H1 (cell line): ENCODE results near the gene TRIM38. TPM values are rescaled to one million over a fixed set of nuclear protein-coding genes. Genes with fewer than 3 reads are reported as not detected.

Source experiments
- CTCF ChIA-PET: fragments of 300-600 bp; sonication (Branson Sonifier 250); formaldehyde crosslinking; loops from one replicate; lab custom pipeline; 2021; ENCODE audit not compliant: partially characterized antibody; lab: Charles Lee
- POLR2A ChIA-PET: fragments of 300-600 bp; sonication (Branson Sonifier 250); formaldehyde crosslinking; loops from one replicate; lab custom pipeline; 2021; ENCODE audit warnings: inconsistent platforms; ENCODE audit not compliant: partially characterized antibody; lab: Charles Lee
- DNase-seq, 2 experiments: peaks; one replicate each; pipeline versions ENCODE4 v3.0.0 to v3.0.0-alpha.2; 2010 to 2022; ENCODE audit warnings: low spot score in 2 of 2, low read depth in 1 of 2, mixed read lengths in 1 of 2
- FAIRE-seq: peaks from 2 replicates; lab custom pipeline; 2011; peaks lifted over from hg19 to GRCh38; lab: Jason Lieb, UNC
- H2AFZ ChIP-seq: 2 replicates; pipeline ENCODE4 v1.8.1; 2012; ENCODE audit warnings: low read length, inconsistent platforms
- H2AK5ac ChIP-seq: 2 replicates; pipeline ENCODE4 v1.6.1; 2013; ENCODE audit warnings: low read depth, low read length
- H2BK120ac ChIP-seq: replicated peaks from 2 replicates; pipeline ENCODE3; 2013; ENCODE audit warnings: low read depth, low read length, inconsistent platforms
- H2BK12ac ChIP-seq: 2 replicates; pipeline ENCODE4 v1.6.1; 2013; ENCODE audit warnings: low read depth, low read length
- H2BK15ac ChIP-seq: 2 replicates; pipeline ENCODE4 v1.6.1; 2013; ENCODE audit warnings: low read length
- H2BK20ac ChIP-seq: 2 replicates; pipeline ENCODE4 v1.6.1; 2013; ENCODE audit warnings: low read length
- H2BK5ac ChIP-seq: 2 replicates; pipeline ENCODE4 v1.6.1; 2013; ENCODE audit warnings: low read depth, low read length
- H3K14ac ChIP-seq: 2 replicates; pipeline ENCODE4 v1.6.1; 2013; ENCODE audit warnings: inconsistent platforms; ENCODE audit not compliant: insufficient read length
- H3K18ac ChIP-seq: 2 replicates; pipeline ENCODE4 v1.6.1; 2013; ENCODE audit warnings: low read length; ENCODE audit errors: extremely low read depth
- H3K23ac ChIP-seq: 2 replicates; pipeline ENCODE4 v1.6.1; 2013; ENCODE audit warnings: inconsistent platforms; ENCODE audit not compliant: insufficient read length
- H3K23me2 ChIP-seq: 2 replicates; pipeline ENCODE4 v1.6.1; 2013; ENCODE audit warnings: low read depth, low read length
- H3K27ac ChIP-seq: 2 replicates; pipeline ENCODE4 v1.6.1; 2011; ENCODE audit warnings: low read depth, low read length, inconsistent platforms
- H3K27me3 ChIP-seq, 4 experiments: replicated peaks in 1 of 4; 1 replicate in 1 of 4; 2 replicates in 3 of 4; pipeline versions ENCODE4 v1.6.1 to v1.8.1; 2011 to 2013; ENCODE audit warnings: low read length in 3 of 4, mild to moderate bottlenecking in 3 of 4, inconsistent platforms in 2 of 4, mixed read lengths in 2 of 4, moderate library complexity in 1 of 4; ENCODE audit not compliant: control insufficient read depth in 3 of 4, insufficient read depth in 3 of 4; ENCODE audit errors: extremely low read depth in 1 of 4
- H3K36me3 ChIP-seq, 4 experiments: 2 replicates each; pipeline versions ENCODE4 v1.6.1 to v1.8.1; 2011 to 2013; ENCODE audit warnings: mild to moderate bottlenecking in 4 of 4, low read length in 3 of 4, moderate library complexity in 2 of 4, control low read depth in 1 of 4, inconsistent platforms in 1 of 4; ENCODE audit not compliant: insufficient read depth in 4 of 4, control insufficient read depth in 2 of 4
- H3K4ac ChIP-seq: replicated peaks from 2 replicates; pipeline ENCODE3; 2013; ENCODE audit warnings: low read length, low read depth, mixed read lengths, inconsistent platforms; ENCODE audit not compliant: insufficient read length
- H3K4me1 ChIP-seq, 4 experiments: replicated peaks in 1 of 4; 1 replicate in 1 of 4; 2 replicates in 3 of 4; pipeline versions ENCODE4 v1.6.1 to v1.8.1; 2011 to 2013; ENCODE audit warnings: low read length in 3 of 4, inconsistent platforms in 2 of 4, mixed read lengths in 1 of 4; ENCODE audit not compliant: insufficient read depth in 4 of 4, control insufficient read depth in 3 of 4
- H3K4me2 ChIP-seq, 2 experiments: 2 replicates each; pipeline versions ENCODE4 v1.6.1 to v1.8.1; 2011 to 2013; ENCODE audit warnings: low read depth in 2 of 2, low read length in 2 of 2, control low read depth in 1 of 2, inconsistent platforms in 1 of 2, mild to moderate bottlenecking in 1 of 2; ENCODE audit not compliant: insufficient read depth in 1 of 2
- H3K4me3 ChIP-seq, 4 experiments: fragments of 200-600, 300-600 bp in 1 of 4; sonication (generic), shearing (Covaris generic), sonication (Bioruptor Twin) in 1 of 4; 2 replicates each; pipeline versions ENCODE4 v1.5.1 to v1.8.1; 2011 to 2016; ENCODE audit warnings: low read length in 4 of 4, low read depth in 3 of 4, control low read depth in 2 of 4, inconsistent platforms in 2 of 4, mild to moderate bottlenecking in 2 of 4, mixed read lengths in 1 of 4, moderate library complexity in 1 of 4; ENCODE audit not compliant: insufficient read depth in 2 of 4; ENCODE audit errors: extremely low read depth in 1 of 4
- H3K56ac ChIP-seq: replicated peaks from 2 replicates; pipeline ENCODE3; 2013; ENCODE audit warnings: low read depth, mild to moderate bottlenecking, mixed read lengths, low read length, inconsistent platforms; ENCODE audit not compliant: insufficient read length
- H3K79me1 ChIP-seq: 2 replicates; pipeline ENCODE4 v1.6.1; 2013; ENCODE audit warnings: low read depth, low read length, control low read depth
- H3K79me2 ChIP-seq, 2 experiments: 2 replicates each; pipeline versions ENCODE4 v1.6.1 to v1.8.1; 2012 to 2013; ENCODE audit warnings: low read length in 2 of 2, mild to moderate bottlenecking in 2 of 2, inconsistent platforms in 1 of 2; ENCODE audit not compliant: insufficient read depth in 2 of 2, control insufficient read depth in 1 of 2
- H3K9ac ChIP-seq, 4 experiments: replicated peaks in 1 of 4; 1 replicate in 1 of 4; 2 replicates in 3 of 4; pipeline versions ENCODE4 v1.6.1 to v1.8.1; 2011 to 2013; ENCODE audit warnings: low read depth in 3 of 4, low read length in 3 of 4, control low read depth in 2 of 4, mild to moderate bottlenecking in 2 of 4, moderate library complexity in 2 of 4, inconsistent platforms in 1 of 4; ENCODE audit errors: extremely low read depth in 1 of 4
- H3K9me3 ChIP-seq, 2 experiments: 2 replicates each; pipeline versions ENCODE4 v1.6.1 to v1.8.1; 2012 to 2013; ENCODE audit warnings: mild to moderate bottlenecking in 2 of 2, moderate library complexity in 2 of 2, control low read depth in 1 of 2, inconsistent platforms in 1 of 2, low read depth in 1 of 2, low read length in 1 of 2, mixed read lengths in 1 of 2; ENCODE audit not compliant: insufficient read depth in 2 of 2
- H4K20me1 ChIP-seq, 2 experiments: replicated peaks in 1 of 2; 2 replicates each; pipeline versions ENCODE3 to v1.8.1; 2011 to 2013; ENCODE audit warnings: inconsistent platforms in 2 of 2, low read length in 2 of 2, mild to moderate bottlenecking in 1 of 2; ENCODE audit not compliant: insufficient read depth in 2 of 2, control insufficient read depth in 1 of 2
- H4K5ac ChIP-seq: 2 replicates; pipeline ENCODE4 v1.6.1; 2013; ENCODE audit warnings: low read length, low read depth, mixed read lengths, inconsistent platforms; ENCODE audit not compliant: insufficient read length
- H4K8ac ChIP-seq: 2 replicates; pipeline ENCODE4 v1.8.0; 2013; ENCODE audit warnings: mild to moderate bottlenecking, moderate library complexity, low read length, inconsistent platforms; ENCODE audit not compliant: insufficient read depth; ENCODE audit errors: extremely low read depth
- H4K91ac ChIP-seq: replicated peaks from 2 replicates; pipeline ENCODE3; 2013; ENCODE audit warnings: low read length, mixed read lengths, inconsistent platforms; ENCODE audit not compliant: insufficient read length
- ASH2L ChIP-seq: fragments of 200-600, 300-600 bp; sonication (generic); IDR thresholded peaks from one replicate; pipeline ENCODE4 v1.7.1; 2017; ENCODE audit warnings: low read length
- ATF2 ChIP-seq: IDR thresholded peaks from 2 replicates; pipeline ENCODE4 v1.6.1; 2012; ENCODE audit warnings: low read length, inconsistent platforms
- BCL11A ChIP-seq, 2 experiments: IDR thresholded peaks; one replicate each; pipeline ENCODE4 v1.6.1; 2011; ENCODE audit warnings: low read depth in 2 of 2, low read length in 2 of 2, mild to moderate bottlenecking in 2 of 2
- CBX8 ChIP-seq: fragments of 300-800, 300-1000 bp; sonication (generic); IDR thresholded peaks from 2 replicates; pipeline ENCODE4 v1.7.1; 2016; ENCODE audit warnings: low read depth, low read length, borderline replicate concordance
- NANOG ChIP-seq: IDR thresholded peaks from 2 replicates; pipeline ENCODE4 v1.6.1; 2011; ENCODE audit warnings: low read length, low read depth, mild to moderate bottlenecking, inconsistent platforms; ENCODE audit not compliant: insufficient read depth, poor library complexity, severe bottlenecking
- POLR2A ChIP-seq, 2 experiments: IDR thresholded peaks; 1 replicate in 1 of 2; 2 replicates in 1 of 2; pipeline ENCODE4 v1.6.1; 2011; ENCODE audit warnings: low read depth in 2 of 2, low read length in 2 of 2, mild to moderate bottlenecking in 2 of 2; ENCODE audit errors: control extremely low read depth in 1 of 2
- POU5F1 ChIP-seq: IDR thresholded peaks from 2 replicates; pipeline ENCODE4 v1.6.1; 2011; ENCODE audit warnings: low read depth, mild to moderate bottlenecking, low read length, moderate library complexity
- RAD21 ChIP-seq, 2 experiments: IDR thresholded peaks in 1 of 2; conservative IDR thresholded peaks in 1 of 2; 2 replicates each; pipeline ENCODE4 v1.6.1; 2011; ENCODE audit warnings: low read depth in 2 of 2, low read length in 2 of 2, improper control_type of control experiment in 1 of 2, inconsistent platforms in 1 of 2, mild to moderate bottlenecking in 1 of 2, moderate library complexity in 1 of 2
- SP1 ChIP-seq: IDR thresholded peaks from 2 replicates; pipeline ENCODE4 v1.6.1; 2011; ENCODE audit warnings: low read depth, low read length
- SP2 ChIP-seq: IDR thresholded peaks from 2 replicates; pipeline ENCODE4 v1.6.1; 2012; ENCODE audit warnings: mild to moderate bottlenecking, low read length, inconsistent platforms
- SRF ChIP-seq: IDR thresholded peaks from 2 replicates; pipeline ENCODE4 v1.6.1; 2011; ENCODE audit warnings: mild to moderate bottlenecking, low read depth, low read length, moderate library complexity
- TAF1 ChIP-seq: IDR thresholded peaks from 2 replicates; pipeline ENCODE4 v1.6.1; 2011; ENCODE audit warnings: mild to moderate bottlenecking, low read depth, low read length
- TEAD4 ChIP-seq: IDR thresholded peaks from 2 replicates; pipeline ENCODE4 v1.6.1; 2012; ENCODE audit warnings: low read depth, low read length, inconsistent platforms, mixed read lengths
- WGBS, 2 experiments: shearing (Covaris generic) in 1 of 2; methylation state at CpG; one replicate each; pipeline versions ENCODE4 v1.1.6 to v1.1.7; 2013 to 2015; ENCODE audit warnings: low lambda C conversion rate in 2 of 2, mixed read lengths in 2 of 2, inconsistent platforms in 1 of 2, low coverage in 1 of 2, missing lambda C conversion rate in 1 of 2; ENCODE audit not compliant: insufficient replicate concordance in 2 of 2, insufficient coverage in 1 of 2, insufficient read length in 1 of 2; ENCODE audit errors: extremely low coverage in 1 of 2, missing lambda C conversion rate in 1 of 2; 5-methylcytosine and 5-hydroxymethylcytosine counted together
- polyA plus RNA-seq, 7 experiments: library from polyadenylated mRNA; depleted of rRNA in 3 of 7; stranded (reverse) in 5 of 7; unstranded in 2 of 7; fragments of >200 nt in 5 of 7; fragments of 200-250 nt in 2 of 7; gene quantifications; 1 replicate in 5 of 7; 2 replicates in 1 of 7; 4 replicates in 1 of 7; pipeline versions ENCODE4 v1.2.1 to v1.2.3, GENCODE V29; 2011 to 2013; ENCODE audit warnings: missing spikeins in 2 of 7, mixed read lengths in 2 of 7
- total RNA-seq: library from RNA; stranded (reverse); fragmentation: NEBNext Ultra II Directional; extraction: Animal tissue kit (Norgen Biotek cat#: 25700); gene quantifications from 2 replicates; pipeline ENCODE4 v1.2.1, GENCODE V29; 2021

Gene TRIM38
- total and polyA plus RNA-seq, 2 of the 8 experiments (the other 6 are each of a cell fraction or from before 2014, with no cell fraction given), result 0.43 to 0.56 TPM

GRCh38 chr6:25960734-25961133 lies 1.9 kb upstream of the TRIM38 start:
- POLR2A ChIA-PET, result no interaction called here
- FAIRE-seq, result no peak
- H3K4me3 ChIP-seq, result no peak overlapping the region
- TF ChIP-seq SP1 (no peak), SP2 (no peak), ATF2 (no peak), TEAD4 (no peak), NANOG (no peak), POU5F1 (no peak), RAD21 (IDR thresholded peaks at IDR 0.05 in 1 of 2, conservative IDR thresholded peaks at IDR 0.05 in 1 of 2; ENCODE audit: low read depth in 2 of 2, low read length in 2 of 2) (no peak), POLR2A (IDR thresholded peaks at IDR 0.05; ENCODE audit: control extremely low read depth in 1 of 2, low read depth in 2 of 2, low read length in 2 of 2) (no peak), SRF (no peak), TAF1 (no peak), ASH2L (no peak), CBX8 (no peak), BCL11A (IDR thresholded peaks at IDR 0.05; ENCODE audit: low read depth in 2 of 2, low read length in 2 of 2) (no peak)

More at GRCh38 chr6:25960734-25961133, 1.9 kb upstream of the TRIM38 start:
- Histone ChIP-seq H2AFZ (no peak overlapping the region), H2BK120ac (no peak overlapping the region), H4K8ac (no peak overlapping the region), H2AK5ac (no peak overlapping the region), H3K9me3 (no peaks in the 10 kb centered on the region; a peak in 1 of 4 replicates), H3K56ac (no peak overlapping the region), H3K4me2 (no peak overlapping the region), H4K20me1 (no peaks in the 10 kb centered on the region), H3K79me2 (no peaks in the 10 kb centered on the region), H4K5ac (no peak overlapping the region), H3K23me2 (peaks cover 4% of the 10 kb centered on the region), H3K36me3 (no peaks in the 10 kb centered on the region), H2BK15ac (no peak overlapping the region), H3K9ac (no peak overlapping the region), H2BK12ac (no peak overlapping the region), H3K23ac (no peak overlapping the region), H2BK20ac (no peak overlapping the region), H3K4ac (no peak overlapping the region), H3K4me1 (peaks cover 3 to 15% (median 11%) of the 10 kb centered on the region in 4 experiments; a peak in 6 of 7 replicates), H3K18ac (no peak overlapping the region), H4K91ac (no peak overlapping the region), H3K27me3 (0 out of 7 replicates have a peak, but pooled peaks cover 0 to 2% (median 0%) of the 10 kb centered on the region in 4 experiments), H3K14ac (no peak overlapping the region), H3K27ac (no peak overlapping the region), H2BK5ac (no peak overlapping the region), H3K79me1 (no peaks in the 10 kb centered on the region)
- DNase-seq, result no peak
- 81% methylated on average over 3 of the region's 3 CpGs; no CpG with 5 or more reads in 1 of the 2 experiments for WGBS, 2 experiments
- CTCF ChIA-PET, result interaction anchor here (0.8 to 2.9 kb wide), 5 partner anchors 11 to 42 kb away, joined by 3 to 10 read pairs (median 4); no protein-coding TSS in a partner anchor
